Fibroblast of skin of back (primary cell): ENCODE data around the gene LGR5.
A peak's percentile ranks its signal among the peaks of the same experiment; 100 is the strongest.
"Not testable (repeated sequence)": the region's sequence is repeated elsewhere in the genome, so short reads cannot be mapped to it uniquely, and the experiment has no call there.

Experiments
- DNase-seq: peaks from one replicate; pipeline ENCODE4 v3.0.0-alpha.2; 2013

Gene LGR5

GRCh38 chr12:71552728-71553501, 113.3 kb downstream of the LGR5 start:
- no peak for DNase-seq

- no peak for DNase-seq
Observed at GRCh38 chr12:71555191-71555590, 115.6 kb downstream of the LGR5 start.

- not testable (repeated sequence) for DNase-seq
Observed at GRCh38 chr12:71555789-71556188, 116.2 kb downstream of the LGR5 start.

GRCh38 chr12:71556448-71556847, 116.8 kb downstream of the LGR5 start:
- no peak for DNase-seq

GRCh38 chr12:71556875-71557274, 117.3 kb downstream of the LGR5 start:
- peak; percentile 98 for DNase-seq

- DNase-seq, result no peak
Observed at GRCh38 chr12:71558445-71558844, 118.8 kb downstream of the LGR5 start.

GRCh38 chr12:71562676-71563595, 123.3 kb downstream of the LGR5 start:
- DNase-seq, result no peak

GRCh38 chr12:71565535-71565934, 125.9 kb downstream of the LGR5 start:
- DNase-seq, result peak; percentile 36

- DNase-seq, result no peak
Observed at GRCh38 chr12:71566655-71567054, 127.1 kb downstream of the LGR5 start.

- DNase-seq, result no peak
Observed at GRCh38 chr12:71567537-71567936, 127.9 kb downstream of the LGR5 start.

- not testable (repeated sequence) for DNase-seq
Observed at GRCh38 chr12:71569885-71570284, 130.3 kb downstream of the LGR5 start.

GRCh38 chr12:71576496-71576895, 136.9 kb downstream of the LGR5 start:
- DNase-seq, result no peak

GRCh38 chr12:71578694-71579258, 139.2 kb downstream of the LGR5 start:
- DNase-seq, result no peak

- DNase-seq, result no peak
Observed at GRCh38 chr12:71581206-71581605, 141.6 kb downstream of the LGR5 start.

- DNase-seq, result no peak
Observed at GRCh38 chr12:71582925-71583324, 143.3 kb downstream of the LGR5 start.

GRCh38 chr12:71584356-71584755, 144.8 kb downstream of the LGR5 start:
- DNase-seq, result no peak

- DNase-seq, result no peak
Observed at GRCh38 chr12:71585218-71585617, 145.6 kb downstream of the LGR5 start.

GRCh38 chr12:71587012-71587411, 147.4 kb downstream of the LGR5 start:
- DNase-seq, result no peak

GRCh38 chr12:71589478-71589881, 149.9 kb downstream of the LGR5 start:
- peak; percentile 49 for DNase-seq

GRCh38 chr12:71591601-71592000, 152.0 kb downstream of the LGR5 start:
- no peak for DNase-seq

GRCh38 chr12:71592841-71593240, 153.2 kb downstream of the LGR5 start:
- no peak for DNase-seq

- peak; percentile 51 for DNase-seq
Observed at GRCh38 chr12:71594214-71594948, 154.8 kb downstream of the LGR5 start.

- DNase-seq, result no peak
Observed at GRCh38 chr12:71599210-71599609, 159.6 kb downstream of the LGR5 start.
